Stimulated activated CD8-positive, alpha-beta memory T cell treated with anti-CD3 and anti-CD28 coated beads, Interleukin-12 subunit alpha, Interleukin-12 subunit beta, amount 100 ng/mL, for 4 hours (primary cell): ENCODE results near the gene SLC44A2.

Experiments used
- DNase-seq: peaks from one replicate; pipeline ENCODE4 v3.0.0-alpha.2; 2020; ENCODE audit warnings: low read depth

The SLC44A2 gene

GRCh38 chr19:10615429-10616023, 9.8 kb upstream of the SLC44A2 start:
- DNase-seq: no peak

GRCh38 chr19:10617409-10618121, 7.8 kb upstream of the SLC44A2 start:
- no peak for DNase-seq

DNA sequence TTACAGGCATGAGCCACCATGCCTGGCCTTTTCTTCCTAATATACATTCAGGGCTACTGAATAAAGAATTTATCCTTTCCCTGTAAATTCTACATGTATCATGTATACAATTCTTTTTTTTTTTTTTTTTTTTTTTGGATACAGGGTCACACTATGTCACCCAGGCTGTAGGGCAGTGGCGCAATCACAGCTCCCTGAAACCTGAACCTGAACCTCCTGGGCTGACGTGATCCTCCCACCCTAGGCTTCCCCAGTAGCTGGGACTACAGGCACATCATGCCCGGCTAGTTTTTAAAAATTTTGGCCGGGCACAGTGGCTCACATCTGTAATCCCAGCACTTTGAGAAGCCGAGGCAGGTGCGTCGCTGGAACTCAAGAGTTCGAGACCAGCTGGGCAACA, 6.5 kb upstream of the SLC44A2 start:
- no peak for DNase-seq

GRCh38 chr19:10620786-10621185, 4.6 kb upstream of the SLC44A2 start:
- no peak for DNase-seq

GRCh38 chr19:10621966-10622365, 3.4 kb upstream of the SLC44A2 start:
- DNase-seq: no peak

DNA sequence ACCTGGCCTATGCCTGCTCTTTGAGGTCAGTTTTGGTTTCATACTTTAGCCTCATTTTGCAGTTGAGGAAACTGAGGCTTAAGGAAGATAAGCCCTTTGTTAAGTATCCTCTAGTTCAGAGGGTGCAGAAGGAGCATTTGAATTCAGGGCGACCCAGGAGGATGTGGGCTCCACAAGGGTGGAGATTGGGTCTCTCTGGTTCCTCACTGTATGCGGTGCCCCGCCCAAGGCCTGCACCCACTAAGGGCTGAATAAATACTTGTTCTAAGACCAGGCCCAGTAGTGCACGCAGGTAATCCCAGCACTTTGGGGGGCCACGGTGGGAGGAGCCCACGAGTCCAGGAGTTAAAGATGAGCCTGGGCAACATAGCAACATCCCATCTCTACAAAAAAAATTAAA, 768 bp upstream of the SLC44A2 start:
- DNase-seq: no peak

- no peak for DNase-seq
Observed at GRCh38 chr19:10625762-10626138, 397 bp downstream of the SLC44A2 start.

GRCh38 chr19:10631874-10632273, 6.5 kb downstream of the SLC44A2 start:
- no peak for DNase-seq

- no peak for DNase-seq
Observed at GRCh38 chr19:10634430-10634829, 9.1 kb downstream of the SLC44A2 start.

DNA sequence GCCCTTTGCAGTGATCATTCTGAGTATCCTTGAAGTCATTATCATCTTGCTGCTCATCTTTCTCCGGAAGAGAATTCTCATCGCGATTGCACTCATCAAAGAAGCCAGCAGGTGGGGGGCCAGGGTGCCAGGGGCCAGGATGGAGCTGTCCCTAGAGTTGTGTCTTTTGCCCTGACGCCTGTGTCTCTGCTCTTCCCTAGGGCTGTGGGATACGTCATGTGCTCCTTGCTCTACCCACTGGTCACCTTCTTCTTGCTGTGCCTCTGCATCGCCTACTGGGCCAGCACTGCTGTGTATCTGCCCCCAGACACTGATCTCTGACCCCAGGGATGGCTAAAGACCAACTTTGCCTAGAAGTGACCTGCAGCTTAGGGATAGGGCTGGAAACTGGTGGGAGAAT, 9.6 kb downstream of the SLC44A2 start:
- DNase-seq: no peak

DNA sequence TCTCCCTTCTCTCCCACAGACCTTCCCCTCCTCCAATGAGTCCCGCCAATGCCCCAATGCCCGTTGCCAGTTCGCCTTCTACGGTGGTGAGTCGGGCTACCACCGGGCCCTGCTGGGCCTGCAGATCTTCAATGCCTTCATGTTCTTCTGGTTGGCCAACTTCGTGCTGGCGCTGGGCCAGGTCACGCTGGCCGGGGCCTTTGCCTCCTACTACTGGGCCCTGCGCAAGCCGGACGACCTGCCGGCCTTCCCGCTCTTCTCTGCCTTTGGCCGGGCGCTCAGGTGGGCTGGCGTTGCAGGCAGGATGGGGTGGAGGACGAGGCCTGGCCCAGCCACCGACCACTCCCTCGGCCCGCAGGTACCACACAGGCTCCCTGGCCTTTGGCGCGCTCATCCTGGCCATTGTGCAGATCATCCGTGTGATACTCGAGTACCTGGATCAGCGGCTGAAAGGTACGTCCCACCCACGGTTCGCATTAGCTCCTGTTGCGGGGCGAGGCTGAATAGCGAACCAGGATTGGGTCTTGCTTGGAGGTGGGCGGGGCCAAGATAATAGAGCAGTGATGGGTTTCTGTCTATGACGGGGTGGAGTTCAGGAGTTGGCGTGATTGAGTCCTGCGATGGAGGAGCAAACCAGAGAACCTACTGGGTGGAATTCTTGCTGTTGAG, 11.1 kb downstream of the SLC44A2 start:
- no peak for DNase-seq

- DNase-seq: no peak
Observed at GRCh38 chr19:10637894-10638293, 12.5 kb downstream of the SLC44A2 start.

- DNase-seq: no peak
Observed at GRCh38 chr19:10639836-10640235, 14.5 kb downstream of the SLC44A2 start.

DNA sequence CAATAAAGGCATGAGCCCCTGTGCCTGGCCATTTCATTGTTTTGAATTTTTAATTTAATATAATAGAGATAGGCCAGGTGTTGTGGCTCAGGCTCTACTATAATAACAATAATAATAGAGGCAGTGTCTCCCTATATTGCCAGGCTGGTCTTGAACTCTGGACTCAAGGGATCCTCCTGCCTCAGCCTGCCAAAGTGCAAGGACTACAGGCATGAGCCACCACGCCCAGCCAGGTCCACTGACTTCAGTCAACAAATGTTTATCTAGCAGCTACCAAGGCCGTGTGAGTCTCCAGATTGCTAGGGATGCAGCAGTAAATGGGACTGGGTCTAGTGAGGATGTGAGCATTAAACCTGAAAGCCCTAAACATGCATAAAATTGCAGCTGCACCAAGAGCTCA, 15.0 kb downstream of the SLC44A2 start:
- no peak for DNase-seq

- DNase-seq: no peak
Observed at GRCh38 chr19:10641248-10641647, 15.9 kb downstream of the SLC44A2 start.

DNA sequence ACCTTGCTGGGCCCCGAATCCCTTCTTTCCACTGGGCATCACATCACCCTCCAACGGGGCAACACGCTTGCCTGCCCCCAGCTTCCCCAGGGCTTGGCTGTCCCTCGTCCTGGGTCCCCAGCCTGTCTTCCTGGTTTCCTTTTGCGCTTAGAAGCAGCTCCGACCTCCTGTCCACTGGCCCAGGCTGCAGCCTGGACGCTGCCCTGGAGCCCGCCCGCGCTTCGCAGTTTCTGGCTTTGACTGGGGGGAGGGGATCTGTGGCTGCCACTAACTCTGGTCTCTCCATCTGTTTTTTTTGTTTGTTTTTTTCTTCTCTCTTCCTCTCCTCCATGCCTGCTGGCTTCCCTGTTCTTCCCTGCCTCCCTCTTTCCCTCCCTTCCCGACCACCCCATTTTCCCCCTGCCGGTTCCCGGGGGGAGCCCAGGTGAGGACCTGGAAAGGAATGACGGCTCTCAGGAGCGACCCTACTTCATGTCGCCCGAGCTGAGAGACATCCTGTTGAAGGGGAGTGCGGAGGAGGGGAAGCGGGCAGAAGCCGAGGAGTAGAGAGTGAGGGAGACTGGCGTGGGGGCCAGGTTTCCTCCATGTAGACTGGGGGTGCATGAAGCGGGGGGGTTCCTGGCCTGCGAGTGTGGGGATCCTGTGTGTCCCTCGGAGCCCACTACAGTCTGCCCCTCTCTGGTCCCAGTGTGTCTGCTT, 17.3 kb downstream of the SLC44A2 start:
- DNase-seq: no peak

GRCh38 chr19:10643172-10643967, 18.0 kb downstream of the SLC44A2 start:
- DNase-seq: no peak

DNA sequence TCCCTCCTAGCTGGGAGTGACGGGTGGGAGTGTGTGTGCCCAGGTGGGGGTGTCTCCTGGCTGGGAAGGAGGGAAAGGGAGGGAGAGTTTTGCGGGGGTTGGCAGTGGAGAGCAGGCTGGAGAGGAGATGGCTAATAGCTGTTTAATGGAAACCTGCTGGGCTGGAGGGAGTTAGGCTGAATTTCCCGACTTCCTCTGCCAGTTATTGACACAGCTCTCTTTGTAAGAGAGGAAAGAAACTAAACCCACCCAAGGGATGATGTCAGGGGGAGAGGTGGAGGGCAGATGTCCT, 18.6 kb downstream of the SLC44A2 start:
- DNase-seq: no peak

DNA sequence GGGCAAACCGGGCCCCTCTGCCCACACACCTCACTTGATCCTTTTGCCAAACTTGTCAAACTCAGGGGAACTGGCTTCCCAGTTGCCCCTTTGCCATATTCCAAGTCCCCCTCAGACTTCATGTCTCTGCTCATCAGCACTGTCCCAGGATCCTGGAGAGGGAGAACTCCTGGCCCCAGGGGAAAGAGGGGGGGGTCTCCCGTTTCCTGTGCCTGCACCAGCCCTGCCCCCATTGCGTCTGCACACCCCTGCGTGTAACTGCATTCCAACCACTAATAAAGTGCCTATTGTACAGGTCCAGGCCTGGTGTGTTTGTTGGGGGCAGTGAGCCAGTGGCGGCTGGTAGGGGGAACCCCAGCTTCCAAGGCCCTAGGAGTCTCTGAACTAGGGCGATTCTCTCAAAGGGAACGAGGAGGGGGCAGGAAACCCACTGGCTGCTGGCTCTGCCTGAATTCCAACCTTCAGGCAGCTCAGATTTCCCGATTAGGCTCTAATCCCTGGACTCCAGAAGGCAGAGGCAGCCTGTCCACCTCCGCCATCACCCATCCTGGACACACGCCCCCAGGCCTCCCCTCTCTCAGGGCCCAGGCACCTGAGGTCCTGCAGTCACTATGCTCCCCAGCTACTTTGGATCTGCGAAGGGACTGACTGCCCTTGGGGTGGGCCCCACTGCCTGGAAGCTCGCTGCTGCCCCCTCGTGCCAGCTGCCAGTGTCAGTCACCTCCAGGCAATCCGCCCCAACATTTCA, 19.1 kb downstream of the SLC44A2 start:
- peak; percentile 73 for DNase-seq

GRCh38 chr19:10646456-10647159, 21.3 kb downstream of the SLC44A2 start:
- no peak for DNase-seq

DNA sequence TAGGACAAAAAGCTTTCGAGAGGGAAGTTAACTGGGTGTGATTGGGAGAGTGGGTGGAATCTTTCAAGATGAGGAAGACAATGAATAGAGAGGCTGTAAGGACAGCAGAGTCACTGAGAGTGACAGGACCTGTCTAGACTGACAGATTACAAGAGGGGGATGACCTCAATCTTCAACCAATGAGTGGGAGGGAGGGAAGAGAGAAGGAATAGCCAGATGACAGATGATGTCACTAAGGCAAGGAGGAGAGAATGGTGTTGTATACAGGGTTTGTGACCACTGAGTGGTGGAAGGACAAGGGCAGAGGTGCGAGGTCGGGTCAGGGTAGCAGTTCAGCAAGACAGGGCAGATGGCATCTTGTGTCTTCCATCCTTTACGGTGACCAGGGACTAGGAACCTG, 23.0 kb downstream of the SLC44A2 start:
- DNase-seq: no peak
